Astrocyte (in vitro differentiated cells and primary cell): ENCODE measurements around the gene FNDC3B.

ENCODE experiments used
- CTCF ChIP-seq: IDR thresholded peaks from 2 replicates; pipeline ENCODE4 v1.5.1; 2011; ENCODE audit warnings: low read depth, mild to moderate bottlenecking, inconsistent platforms, low read length, moderate library complexity; ENCODE audit not compliant: insufficient read depth
- EZH2 ChIP-seq: IDR thresholded peaks from 2 replicates; pipeline ENCODE4 v1.6.1; 2012; ENCODE audit warnings: mild to moderate bottlenecking, low read length, inconsistent platforms; ENCODE audit not compliant: insufficient read depth

DNA sequence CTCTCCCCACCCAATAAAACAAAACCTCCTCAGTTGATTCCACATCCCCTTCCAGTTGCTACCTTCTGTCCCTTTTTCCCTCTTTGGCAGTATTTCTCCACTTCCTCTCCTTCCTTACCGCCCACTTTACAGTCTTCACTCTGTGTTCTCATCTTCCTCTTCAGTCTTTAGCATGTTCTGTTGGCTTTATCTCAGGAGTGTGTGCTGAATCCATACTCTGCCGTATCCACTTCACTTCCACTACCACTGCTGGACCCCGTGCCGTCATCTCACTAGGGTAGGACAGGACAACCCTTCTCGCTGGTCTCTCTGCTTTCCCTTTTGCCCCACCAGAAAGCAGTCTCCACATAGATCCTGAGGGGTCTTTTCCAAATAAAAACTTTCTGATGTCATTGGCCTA lies 74.3 kb downstream of the FNDC3B start:
- no peak for TF ChIP-seq CTCF
- TF ChIP-seq EZH2 = no peak
